K562 (cell line): ENCODE data around the gene SCEL. TPM values are rescaled to one million over a fixed set of nuclear protein-coding genes. Genes with fewer than 3 reads are reported as not detected.

Experiments
- ATAC-seq: fragments of 200-7000 bp; cut with Tn5 transposase; 3 replicates; pipeline ENCODE4 v1.9.1; 2020; ENCODE audit warnings: moderate library complexity
- BruUV-seq: library from RNA; stranded (reverse); fragments of 400-500 nt; replicated peaks from 2 replicates; lab custom pipeline; 2021; lab: Mats Ljungman, UMichigan
- CTCF ChIA-PET: fragments of 300-600 bp; formaldehyde crosslinking; extraction: SDS; loops from one replicate; lab custom pipeline; 2021; ENCODE audit warnings: low intra/inter-chr PET ratio; lab: Yijun Ruan, JAX
- POLR2A ChIA-PET: fragments of 300-600, 350-650 bp; sonication (Branson Sonifier 250); formaldehyde crosslinking; extraction: SDS; loops from one replicate; lab custom pipeline; 2021; ENCODE audit warnings: antibody characterized with exemption, inconsistent platforms; lab: Yijun Ruan, JAX
- DNase-seq, 4 experiments: peaks; one replicate each; pipeline versions ENCODE4 v3.0.0 to v3.0.0-alpha.2; 2011 to 2018; ENCODE audit warnings: low spot score in 3 of 4, mixed read lengths in 3 of 4; ENCODE audit errors: extremely low read depth in 1 of 4
- FAIRE-seq: peaks from 2 replicates; lab custom pipeline; 2011; peaks lifted over from hg19 to GRCh38; lab: Jason Lieb, UNC
- H2AFZ ChIP-seq: 2 replicates; pipeline ENCODE4 v1.6.0; 2011; ENCODE audit warnings: low read depth, low read length, control low read depth, inconsistent platforms
- H3K27ac ChIP-seq: fragments of 200-600 bp; 3 replicates; pipeline ENCODE4 v1.8.0; 2011; ENCODE audit warnings: low read depth, mild to moderate bottlenecking, control low read depth, inconsistent platforms, low read length, moderate library complexity, mixed read lengths; ENCODE audit errors: extremely low read depth
- H3K27me3 ChIP-seq, 2 experiments: fragments of 300-600 bp in 1 of 2; 2 replicates in 1 of 2; 3 replicates in 1 of 2; pipeline versions ENCODE4 v1.6.0 to v1.8.0; 2011; ENCODE audit warnings: inconsistent platforms in 2 of 2, low read length in 2 of 2, mild to moderate bottlenecking in 1 of 2, mixed read lengths in 1 of 2, moderate library complexity in 1 of 2; ENCODE audit not compliant: control insufficient read depth in 2 of 2, insufficient read depth in 2 of 2
- H3K36me3 ChIP-seq: fragments of 300-600 bp; 3 replicates; pipeline ENCODE4 v1.8.0; 2011; ENCODE audit warnings: mild to moderate bottlenecking, low read length, inconsistent platforms; ENCODE audit not compliant: control insufficient read depth, insufficient read depth
- H3K4me1 ChIP-seq, 2 experiments: fragments of 200-600 bp in 1 of 2; replicated peaks in 1 of 2; 2 replicates in 1 of 2; 3 replicates in 1 of 2; pipeline versions ENCODE4 v1.5.1 to v1.8.0; 2011; ENCODE audit warnings: inconsistent platforms in 2 of 2, low read length in 2 of 2, mild to moderate bottlenecking in 1 of 2, mixed read lengths in 1 of 2, moderate library complexity in 1 of 2; ENCODE audit not compliant: control insufficient read depth in 2 of 2, insufficient read depth in 2 of 2
- H3K4me2 ChIP-seq: 2 replicates; pipeline ENCODE4 v1.6.1; 2011; ENCODE audit warnings: low read length, control low read depth, inconsistent platforms, mixed read lengths; ENCODE audit not compliant: insufficient read depth
- H3K4me3 ChIP-seq: fragments of 200-600 bp; sonication (generic), shearing (Covaris generic); 2 replicates; pipeline ENCODE4 v1.5.1; 2016; ENCODE audit warnings: control low read depth, inconsistent platforms
- H3K79me2 ChIP-seq: fragments of 200-600 bp; 3 replicates; pipeline ENCODE4 v1.8.0; 2011; ENCODE audit warnings: low read length, inconsistent platforms; ENCODE audit not compliant: control insufficient read depth, insufficient read depth
- H3K9ac ChIP-seq, 2 experiments: 2 replicates each; pipeline versions ENCODE4 v1.6.0 to v1.6.1; 2011; ENCODE audit warnings: low read depth in 2 of 2, low read length in 2 of 2, control low read depth in 1 of 2, inconsistent platforms in 1 of 2, mild to moderate bottlenecking in 1 of 2, mixed read lengths in 1 of 2; ENCODE audit not compliant: insufficient read depth in 1 of 2
- H3K9me1 ChIP-seq: one replicate; pipeline ENCODE4 v1.6.0; 2011; ENCODE audit warnings: inconsistent platforms, mild to moderate bottlenecking, low read length, moderate library complexity; ENCODE audit not compliant: control insufficient read depth, insufficient read depth
- H3K9me3 ChIP-seq: replicated peaks from 2 replicates; pipeline ENCODE4 v1.5.1; 2011; ENCODE audit warnings: low read depth, low read length, inconsistent platforms; ENCODE audit not compliant: control insufficient read depth, insufficient read depth
- H4K20me1 ChIP-seq: replicated peaks from 2 replicates; pipeline ENCODE4 v1.6.1; 2011; ENCODE audit warnings: low read length, inconsistent platforms, mixed read lengths; ENCODE audit not compliant: control insufficient read depth, insufficient read depth
- DLX4 ChIP-seq: fragments of 250-450 bp; sonication (Bioruptor Pico); IDR thresholded peaks from 2 replicates; pipeline ENCODE4 v1.6.1; 2021; ENCODE audit warnings: mild to moderate bottlenecking
- IFI16 ChIP-seq: fragments of 250-450 bp; sonication (Bioruptor Pico); IDR thresholded peaks from 2 replicates; pipeline ENCODE4 v2.1.2; 2022; ENCODE audit warnings: mild to moderate bottlenecking, inconsistent platforms
- MCM2 ChIP-seq: fragments of 450-650 bp; IDR thresholded peaks from 2 replicates; pipeline ENCODE4 v1.6.1; 2017; ENCODE audit warnings: low read depth, mild to moderate bottlenecking
- RBM34 ChIP-seq: fragments of 200-400 bp; formaldehyde crosslinking; IDR thresholded peaks from 2 replicates; pipeline ENCODE4 v1.6.1; 2018; ENCODE audit warnings: low read length, borderline replicate concordance; ENCODE audit not compliant: insufficient read depth
- TOE1 ChIP-seq, 2 experiments: fragments of 450-650 bp in 1 of 2; sonication (generic) in 1 of 2; formaldehyde crosslinking in 1 of 2; IDR thresholded peaks; 2 replicates each; pipeline versions ENCODE4 v1.7.1 to v1.8.0; 2016 to 2022; ENCODE audit warnings: borderline replicate concordance in 2 of 2, mild to moderate bottlenecking in 2 of 2, antibody characterized with exemption in 1 of 2, inconsistent platforms in 1 of 2, low read depth in 1 of 2, missing genetic modification reagents in 1 of 2, moderate library complexity in 1 of 2
- TSHZ1 ChIP-seq: fragments of 250-450 bp; sonication (Bioruptor Pico); IDR thresholded peaks from 2 replicates; pipeline ENCODE4 v1.4.0; 2020; ENCODE audit warnings: mild to moderate bottlenecking, moderate library complexity
- ZNF274 ChIP-seq: IDR thresholded peaks from 2 replicates; pipeline ENCODE4 v1.6.1; 2011; ENCODE audit warnings: low read depth, mild to moderate bottlenecking, low read length, moderate library complexity, borderline replicate concordance
- ZNF655 ChIP-seq: fragments of 250-450 bp; sonication (Bioruptor Pico); IDR thresholded peaks from 2 replicates; pipeline ENCODE4 v1.5.0; 2021
- ZSCAN32 ChIP-seq: fragments of 450-650 bp; formaldehyde crosslinking; IDR thresholded peaks from 2 replicates; pipeline ENCODE4 v1.4.0; 2020; ENCODE audit warnings: mild to moderate bottlenecking, moderate library complexity
- in situ Hi-C: fragments of 300-500 bp; cut with MboI; formaldehyde crosslinking; loops from 4 replicates; pipeline ENCODE4 v1.15.0; 2018; ENCODE audit warnings: inconsistent platforms, mixed read lengths
- intact Hi-C: fragments of 100-400 bp; cut with micrococcal nuclease; formaldehyde crosslinking; loops from 2 replicates; pipeline ENCODE4 v1.14.2; 2022
- polyA plus RNA-seq, 8 experiments: library from polyadenylated mRNA; depleted of rRNA in 4 of 8; stranded (reverse) in 5 of 8; unstranded in 3 of 8; fragments of >200 nt; fragmentation: Nextera tagmentation in 2 of 8; fragmentation: Illumina TruSeq in 1 of 8; extraction: Ambion mirVana in 2 of 8; extraction: Trizol in 1 of 8; gene quantifications; 2 replicates each; pipeline versions ENCODE4 v1.2.1 to v1.2.3, GENCODE V29; 2011 to 2014; ENCODE audit warnings: inconsistent platforms in 1 of 8, missing spikeins in 1 of 8
- total RNA-seq, 7 experiments: library from RNA; depleted of rRNA in 6 of 7; stranded (reverse); fragments of >200 nt in 6 of 7; fragmentation: Illumina TruSeq in 2 of 7; extraction: Trizol in 2 of 7; gene quantifications; 2 replicates each; pipeline versions ENCODE4 v1.2.1 to v1.2.3, GENCODE V29; 2011 to 2021; ENCODE audit warnings: low replicate concordance in 1 of 7
- TF ChIP-seq, protein P1 (sequence below): fragments of 250-450 bp; sonication (Bioruptor Pico); IDR thresholded peaks from 2 replicates; pipeline ENCODE4 v1.5.0; 2020; ENCODE audit warnings: mild to moderate bottlenecking, borderline replicate concordance
- TF ChIP-seq, protein P2 (sequence below): IDR thresholded peaks from 2 replicates; pipeline ENCODE4 v1.6.1; 2011; ENCODE audit not compliant: insufficient read length; ENCODE audit errors: extremely low read depth

SCEL gene
- total and polyA plus RNA-seq, 9 of the 15 experiments (the other 6 are each of a cell fraction or from before 2014, with no cell fraction given) = not detected

DNA sequence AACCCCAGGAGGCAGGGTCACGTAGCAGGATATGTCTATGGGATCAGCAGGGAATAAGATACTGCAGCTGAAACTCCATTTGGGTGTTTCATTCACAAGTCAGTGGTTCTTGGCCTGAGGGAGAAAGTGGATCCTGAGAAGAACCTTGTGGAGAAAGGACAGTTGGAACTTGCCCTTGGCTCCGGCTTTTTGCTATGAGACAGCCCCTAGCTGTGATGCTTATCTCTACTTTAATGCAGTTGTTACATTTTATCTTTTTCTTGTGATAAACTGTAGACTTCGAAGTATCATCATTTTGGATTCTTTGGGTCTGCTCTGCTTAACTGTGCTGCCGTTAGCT is 6.0 kb upstream of the SCEL start (continued):
- TF ChIP-seq RBM34 = no peak
- TF ChIP-seq TSHZ1 (CRISPR knock-in tag) = no peak

DNA sequence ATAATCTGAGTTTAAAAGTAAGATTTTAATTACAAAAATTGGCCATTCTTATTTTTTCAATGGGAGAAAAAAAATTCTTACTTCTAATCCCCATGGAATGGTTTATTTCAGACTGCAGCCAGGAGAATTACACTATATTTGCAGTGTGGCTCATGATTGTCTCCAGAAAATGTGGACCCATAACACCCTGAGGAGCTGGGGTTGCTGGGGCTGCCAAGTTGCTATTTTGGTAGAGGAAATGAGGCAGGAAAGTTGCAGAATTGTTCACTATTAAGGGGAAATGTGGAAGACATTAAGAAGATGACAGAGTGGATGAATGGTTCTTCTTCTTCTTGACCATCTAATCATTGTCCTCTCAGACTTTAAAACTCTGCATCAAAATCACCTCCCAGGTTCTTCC is 4.6 kb upstream of the SCEL start:
- no peak for TF ChIP-seq ZNF274
- TF ChIP-seq ZNF655 (CRISPR knock-in tag) = no peak
- TF ChIP-seq TOE1 (IDR thresholded peaks at IDR 0.05; ENCODE audit: borderline replicate concordance) = no peak
- no peak for TF ChIP-seq TOE1 (CRISPR knock-in tag; IDR thresholded peaks at IDR 0.05; ENCODE audit: borderline replicate concordance, low read depth)
- TF ChIP-seq, protein P1, sequence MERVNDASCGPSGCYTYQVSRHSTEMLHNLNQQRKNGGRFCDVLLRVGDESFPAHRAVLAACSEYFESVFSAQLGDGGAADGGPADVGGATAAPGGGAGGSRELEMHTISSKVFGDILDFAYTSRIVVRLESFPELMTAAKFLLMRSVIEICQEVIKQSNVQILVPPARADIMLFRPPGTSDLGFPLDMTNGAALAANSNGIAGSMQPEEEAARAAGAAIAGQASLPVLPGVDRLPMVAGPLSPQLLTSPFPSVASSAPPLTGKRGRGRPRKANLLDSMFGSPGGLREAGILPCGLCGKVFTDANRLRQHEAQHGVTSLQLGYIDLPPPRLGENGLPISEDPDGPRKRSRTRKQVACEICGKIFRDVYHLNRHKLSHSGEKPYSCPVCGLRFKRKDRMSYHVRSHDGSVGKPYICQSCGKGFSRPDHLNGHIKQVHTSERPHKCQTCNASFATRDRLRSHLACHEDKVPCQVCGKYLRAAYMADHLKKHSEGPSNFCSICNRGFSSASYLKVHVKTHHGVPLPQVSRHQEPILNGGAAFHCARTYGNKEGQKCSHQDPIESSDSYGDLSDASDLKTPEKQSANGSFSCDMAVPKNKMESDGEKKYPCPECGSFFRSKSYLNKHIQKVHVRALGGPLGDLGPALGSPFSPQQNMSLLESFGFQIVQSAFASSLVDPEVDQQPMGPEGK (CRISPR knock-in tag) = no peak
- TF ChIP-seq, protein P2, sequence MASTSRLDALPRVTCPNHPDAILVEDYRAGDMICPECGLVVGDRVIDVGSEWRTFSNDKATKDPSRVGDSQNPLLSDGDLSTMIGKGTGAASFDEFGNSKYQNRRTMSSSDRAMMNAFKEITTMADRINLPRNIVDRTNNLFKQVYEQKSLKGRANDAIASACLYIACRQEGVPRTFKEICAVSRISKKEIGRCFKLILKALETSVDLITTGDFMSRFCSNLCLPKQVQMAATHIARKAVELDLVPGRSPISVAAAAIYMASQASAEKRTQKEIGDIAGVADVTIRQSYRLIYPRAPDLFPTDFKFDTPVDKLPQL = no peak
- TF ChIP-seq MCM2 = no peak
- TF ChIP-seq ZSCAN32 (CRISPR knock-in tag) = no peak
- TF ChIP-seq DLX4 (CRISPR knock-in tag) = no peak
- no peak for TF ChIP-seq IFI16 (CRISPR knock-in tag)
- H4K20me1 ChIP-seq = no peaks in the 10 kb centered on the region
- H3K4me2 ChIP-seq = no peak overlapping the region
- no peak overlapping the region for H3K27ac ChIP-seq
- no peaks in the 10 kb centered on the region for H3K36me3 ChIP-seq
- no peak overlapping the region for H3K9ac ChIP-seq
- FAIRE-seq (no peak), DNase-seq (no peak), ATAC-seq (no peak)
- POLR2A ChIA-PET = no interaction called here
- intact Hi-C loops (no loop called here), in situ Hi-C loops (no loop called here)
- BruUV-seq = no TSS peak
- no peaks in the 10 kb centered on the region for H3K9me3 ChIP-seq
- H3K4me1 ChIP-seq = no peaks in the 10 kb centered on the region
- no peak overlapping the region for H2AFZ ChIP-seq
- H3K27me3 ChIP-seq = no peaks in the 10 kb centered on the region
- no peaks in the 10 kb centered on the region for H3K79me2 ChIP-seq
- H3K4me3 ChIP-seq = no peak overlapping the region
- CTCF ChIA-PET = no interaction called here
- H3K9me1 ChIP-seq = no peaks in the 10 kb centered on the region
